ENCODE results near the gene NLE1. TPM values are rescaled to one million over a fixed set of nuclear protein-coding genes. Genes with fewer than 3 reads are reported as not detected.

NLE1 gene
- total and polyA plus RNA-seq, 2 experiments from 2014 or later = 3.9 to 12.7 TPM

GRCh38 chr17:35129973-35130351 is 12.1 kb downstream of the NLE1 start:
- DNase-seq (ENCODE audit: low spot score) = no peak
- Histone ChIP-seq H3K27ac (no peak overlapping the region), H3K4me3 (no peak overlapping the region), H3K27me3 (no peaks in the 10 kb centered on the region), H3K4me2 (no peak overlapping the region), H3K36me3 (replicated peaks; ENCODE audit: insufficient read depth, low read depth) (no peaks in the 10 kb centered on the region), H3K4me1 (ENCODE audit: insufficient read depth) (no peaks in the 10 kb centered on the region), H3K9me2 (replicated peaks; ENCODE audit: insufficient read depth) (no peaks in the 10 kb centered on the region), H2AFZ (no peak overlapping the region), H3K9me3 (ENCODE audit: low read depth) (no peaks in the 10 kb centered on the region), H3K79me2 (no peaks in the 10 kb centered on the region), H4K20me1 (ENCODE audit: insufficient read depth, poor library complexity, severe bottlenecking) (no peaks in the 10 kb centered on the region)
- 90% methylated on average over 5 of the region's 5 CpGs for WGBS (ENCODE audit: low lambda C conversion rate, missing lambda C conversion rate)
- TF ChIP-seq EZH2 (IDR thresholded peaks at IDR 0.05; ENCODE audit: borderline replicate concordance) = no peak
- no peak for TF ChIP-seq EZH2phosphoT487 (IDR thresholded peaks at IDR 0.05; ENCODE audit: low read depth, severe bottlenecking, unreplicated experiment)
- TF ChIP-seq, protein P1, sequence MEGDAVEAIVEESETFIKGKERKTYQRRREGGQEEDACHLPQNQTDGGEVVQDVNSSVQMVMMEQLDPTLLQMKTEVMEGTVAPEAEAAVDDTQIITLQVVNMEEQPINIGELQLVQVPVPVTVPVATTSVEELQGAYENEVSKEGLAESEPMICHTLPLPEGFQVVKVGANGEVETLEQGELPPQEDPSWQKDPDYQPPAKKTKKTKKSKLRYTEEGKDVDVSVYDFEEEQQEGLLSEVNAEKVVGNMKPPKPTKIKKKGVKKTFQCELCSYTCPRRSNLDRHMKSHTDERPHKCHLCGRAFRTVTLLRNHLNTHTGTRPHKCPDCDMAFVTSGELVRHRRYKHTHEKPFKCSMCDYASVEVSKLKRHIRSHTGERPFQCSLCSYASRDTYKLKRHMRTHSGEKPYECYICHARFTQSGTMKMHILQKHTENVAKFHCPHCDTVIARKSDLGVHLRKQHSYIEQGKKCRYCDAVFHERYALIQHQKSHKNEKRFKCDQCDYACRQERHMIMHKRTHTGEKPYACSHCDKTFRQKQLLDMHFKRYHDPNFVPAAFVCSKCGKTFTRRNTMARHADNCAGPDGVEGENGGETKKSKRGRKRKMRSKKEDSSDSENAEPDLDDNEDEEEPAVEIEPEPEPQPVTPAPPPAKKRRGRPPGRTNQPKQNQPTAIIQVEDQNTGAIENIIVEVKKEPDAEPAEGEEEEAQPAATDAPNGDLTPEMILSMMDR (IDR thresholded peaks at IDR 0.05; ENCODE audit: poor library complexity) = no peak

DNA sequence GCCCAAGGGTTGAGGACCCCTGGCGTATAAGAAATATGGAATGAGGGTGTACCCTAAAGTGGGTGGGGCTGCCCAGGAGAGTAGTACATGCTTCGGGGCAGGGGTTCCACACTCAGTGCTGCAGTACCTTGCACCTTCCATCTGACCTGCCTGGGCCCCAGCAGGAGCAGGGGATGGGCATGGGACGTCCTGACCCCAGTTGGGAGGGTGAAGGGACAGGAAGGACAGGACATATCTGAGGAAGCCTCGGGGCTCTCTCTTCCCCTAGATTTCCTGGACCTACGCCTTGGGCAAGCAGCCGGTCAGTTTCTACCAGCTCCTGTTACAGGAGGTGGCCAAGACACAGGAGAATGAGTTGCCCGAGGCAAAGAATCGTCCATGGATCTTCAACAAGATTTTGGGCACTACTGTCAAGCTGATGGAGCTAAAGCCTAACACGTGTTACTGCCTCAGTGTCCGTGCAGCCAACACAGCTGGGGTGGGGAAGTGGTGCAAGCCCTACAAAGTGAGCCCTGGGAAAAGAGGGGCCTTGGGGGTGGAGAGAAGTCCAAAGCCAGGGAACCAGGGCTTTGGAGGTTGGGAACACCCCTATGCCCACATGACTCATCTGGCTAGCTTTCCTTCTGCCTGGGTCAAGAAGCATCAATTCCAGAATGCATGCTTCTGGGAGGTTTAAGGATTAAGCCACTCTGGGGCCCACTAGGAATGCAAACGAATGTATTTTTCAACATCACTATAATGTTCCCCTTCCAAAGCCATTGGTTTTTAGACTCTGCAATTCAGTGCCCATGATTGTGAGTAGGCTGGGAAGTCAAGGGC is 12.7 kb downstream of the NLE1 start:
- Histone ChIP-seq H4K20me1 (ENCODE audit: insufficient read depth, poor library complexity, severe bottlenecking) (no peaks in the 10 kb centered on the region), H3K4me2 (no peak overlapping the region), H3K79me2 (no peaks in the 10 kb centered on the region), H2AFZ (no peak overlapping the region), H3K36me3 (replicated peaks; ENCODE audit: insufficient read depth, low read depth) (no peaks in the 10 kb centered on the region), H3K4me3 (no peak overlapping the region), H3K9me2 (replicated peaks; ENCODE audit: insufficient read depth) (no peaks in the 10 kb centered on the region), H3K9me3 (ENCODE audit: low read depth) (no peaks in the 10 kb centered on the region), H3K27me3 (no peaks in the 10 kb centered on the region), H3K27ac (no peak overlapping the region), H3K4me1 (ENCODE audit: insufficient read depth) (no peaks in the 10 kb centered on the region)
- TF ChIP-seq, protein P1 (IDR thresholded peaks at IDR 0.05; ENCODE audit: poor library complexity) = no peak
- TF ChIP-seq EZH2phosphoT487 (IDR thresholded peaks at IDR 0.05; ENCODE audit: low read depth, severe bottlenecking, unreplicated experiment) = no peak
- TF ChIP-seq EZH2 (IDR thresholded peaks at IDR 0.05; ENCODE audit: borderline replicate concordance) = no peak
- WGBS (ENCODE audit: low lambda C conversion rate, missing lambda C conversion rate) = 86% methylated on average over 11 of the region's 11 CpGs
- DNase-seq (ENCODE audit: low spot score) = no peak

DNA sequence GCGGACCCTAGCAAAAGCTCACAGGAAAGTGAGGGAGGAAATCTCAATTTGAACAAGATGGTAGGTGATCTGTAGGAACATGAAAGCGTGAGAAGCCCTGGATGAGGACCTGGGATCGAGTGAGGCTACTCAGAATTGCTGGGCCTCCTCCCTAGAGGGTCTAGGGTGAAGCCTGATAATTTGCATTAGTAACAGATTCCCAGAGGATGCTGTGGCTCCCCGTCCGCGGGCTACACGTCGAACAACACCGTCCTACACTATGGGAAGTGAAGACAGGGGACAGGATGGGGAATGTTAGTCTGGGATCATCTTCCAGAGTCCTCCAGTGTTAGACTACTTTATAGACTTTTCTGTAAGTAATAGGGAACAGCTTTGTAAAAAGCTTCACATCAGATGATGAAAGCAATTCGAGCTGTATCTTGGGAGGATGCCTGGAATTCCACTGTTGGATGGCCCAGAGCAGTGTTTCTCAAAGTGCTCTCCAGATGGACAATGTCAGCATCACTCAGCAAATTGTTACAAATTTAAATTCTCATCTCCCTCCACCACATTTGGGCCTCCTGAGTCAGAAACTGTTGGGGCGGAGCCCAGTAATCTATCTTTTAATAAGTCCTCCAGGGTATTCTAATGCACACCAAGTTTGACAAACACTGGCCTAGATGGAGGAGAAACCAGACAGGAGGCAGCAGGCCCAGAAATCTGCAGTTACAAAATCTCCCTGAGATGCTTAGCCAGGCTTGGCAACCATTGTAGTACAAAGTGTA is 14.2 kb downstream of the NLE1 start:
- Histone ChIP-seq H2AFZ (no peak overlapping the region), H4K20me1 (ENCODE audit: insufficient read depth, poor library complexity, severe bottlenecking) (no peaks in the 10 kb centered on the region), H3K36me3 (replicated peaks; ENCODE audit: insufficient read depth, low read depth) (no peaks in the 10 kb centered on the region), H3K4me3 (no peak overlapping the region), H3K9me3 (ENCODE audit: low read depth) (no peaks in the 10 kb centered on the region), H3K4me2 (no peak overlapping the region), H3K79me2 (no peaks in the 10 kb centered on the region), H3K9me2 (replicated peaks; ENCODE audit: insufficient read depth) (no peaks in the 10 kb centered on the region), H3K27me3 (no peaks in the 10 kb centered on the region), H3K4me1 (ENCODE audit: insufficient read depth) (no peaks in the 10 kb centered on the region), H3K27ac (peak overlapping the region; percentile 49)
- TF ChIP-seq EZH2phosphoT487 (IDR thresholded peaks at IDR 0.05; ENCODE audit: low read depth, severe bottlenecking, unreplicated experiment) (no peak), EZH2 (IDR thresholded peaks at IDR 0.05; ENCODE audit: borderline replicate concordance) (no peak)
- TF ChIP-seq, protein P1 (IDR thresholded peaks at IDR 0.05; ENCODE audit: poor library complexity) = no peak
- DNase-seq (ENCODE audit: low spot score) = peak; percentile 51
- WGBS (ENCODE audit: low lambda C conversion rate, missing lambda C conversion rate) = 61% methylated on average over 11 of the region's 11 CpGs
